Lower lobe of right lung (tissue), 2 donors: ENCODE measurements around the gene PINLYP. TPM values are rescaled to one million over a fixed set of nuclear protein-coding genes. Genes with fewer than 3 reads are reported as not detected.

Source experiments
- ATAC-seq, 2 donors: fragments of 200-7000 bp; cut with Tn5 transposase; one replicate each; pipeline ENCODE4 v1.9.1; 2020 to 2022; ENCODE audit warnings: mild to moderate bottlenecking in 2 of 2, moderate library complexity in 2 of 2
- DNase-seq: peaks from one replicate; pipeline ENCODE4 v3.0.0-alpha.2; 2020
- H3K27ac ChIP-seq: fragments of 200-600 bp; one replicate; pipeline ENCODE4 v1.8.0; 2022
- H3K27me3 ChIP-seq: fragments of 200-600 bp; one replicate; pipeline ENCODE4 v1.8.0; 2022; ENCODE audit warnings: low read depth
- H3K36me3 ChIP-seq: fragments of 200-600 bp; one replicate; pipeline ENCODE4 v1.8.0; 2022; ENCODE audit warnings: mild to moderate bottlenecking
- H3K4me1 ChIP-seq: fragments of 200-600 bp; one replicate; pipeline ENCODE4 v1.8.0; 2022
- H3K4me3 ChIP-seq: fragments of 200-600 bp; one replicate; pipeline ENCODE4 v1.8.0; 2022; ENCODE audit warnings: mild to moderate bottlenecking
- H3K9me3 ChIP-seq: fragments of 200-600 bp; one replicate; pipeline ENCODE4 v1.8.0; 2022
- intact Hi-C: fragments of 100-400 bp; cut with DNase I; formaldehyde crosslinking; loops from one replicate; pipeline ENCODE4 v1.11.0; 2022
- total RNA-seq: library from RNA; stranded (reverse); fragmentation: NEBNext Ultra II Directional; extraction: Animal tissue kit (Norgen Biotek cat#: 25700); gene quantifications from one replicate; pipeline ENCODE4 v1.2.1, GENCODE V29; 2021
- TF ChIP-seq, protein P1 (sequence below): fragments of 200-600 bp; IDR thresholded peaks from one replicate; pipeline ENCODE4 v1.8.0; 2022; ENCODE audit warnings: antibody characterized with exemption, mild to moderate bottlenecking
- donor health status: DM: no; HTN: yes; CAD: no; lungs with severe emphysema.

PINLYP gene
- total RNA-seq, 1 donor from 2014 or later = 5.8 TPM

DNA sequence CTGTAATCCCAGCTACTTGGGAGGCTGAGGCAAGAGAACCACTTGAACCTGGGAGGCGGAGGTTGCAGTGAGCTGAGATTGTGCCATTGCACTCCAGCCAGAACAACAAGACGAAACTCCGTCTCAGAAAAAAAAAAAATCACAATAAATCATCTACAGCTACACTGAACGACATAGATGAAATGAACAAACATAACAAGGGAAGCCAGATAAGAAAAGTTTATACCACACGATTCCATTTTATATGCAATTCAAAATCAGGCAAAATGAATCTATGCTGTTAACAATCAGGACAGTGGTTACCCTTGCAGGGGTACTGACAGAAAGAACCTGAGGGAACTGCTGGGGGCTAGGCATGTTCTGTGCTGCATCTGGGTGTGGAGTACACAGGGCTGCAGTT lies 5.9 kb upstream of the PINLYP start:
- intact Hi-C loops = no loop called here
- H3K27ac ChIP-seq = no peak overlapping the region
- TF ChIP-seq, protein P1, sequence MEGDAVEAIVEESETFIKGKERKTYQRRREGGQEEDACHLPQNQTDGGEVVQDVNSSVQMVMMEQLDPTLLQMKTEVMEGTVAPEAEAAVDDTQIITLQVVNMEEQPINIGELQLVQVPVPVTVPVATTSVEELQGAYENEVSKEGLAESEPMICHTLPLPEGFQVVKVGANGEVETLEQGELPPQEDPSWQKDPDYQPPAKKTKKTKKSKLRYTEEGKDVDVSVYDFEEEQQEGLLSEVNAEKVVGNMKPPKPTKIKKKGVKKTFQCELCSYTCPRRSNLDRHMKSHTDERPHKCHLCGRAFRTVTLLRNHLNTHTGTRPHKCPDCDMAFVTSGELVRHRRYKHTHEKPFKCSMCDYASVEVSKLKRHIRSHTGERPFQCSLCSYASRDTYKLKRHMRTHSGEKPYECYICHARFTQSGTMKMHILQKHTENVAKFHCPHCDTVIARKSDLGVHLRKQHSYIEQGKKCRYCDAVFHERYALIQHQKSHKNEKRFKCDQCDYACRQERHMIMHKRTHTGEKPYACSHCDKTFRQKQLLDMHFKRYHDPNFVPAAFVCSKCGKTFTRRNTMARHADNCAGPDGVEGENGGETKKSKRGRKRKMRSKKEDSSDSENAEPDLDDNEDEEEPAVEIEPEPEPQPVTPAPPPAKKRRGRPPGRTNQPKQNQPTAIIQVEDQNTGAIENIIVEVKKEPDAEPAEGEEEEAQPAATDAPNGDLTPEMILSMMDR = no peak
- ATAC-seq = no peak
- H3K36me3 ChIP-seq = peaks cover 8% of the 10 kb centered on the region
- H3K9me3 ChIP-seq = no peaks in the 10 kb centered on the region
- H3K27me3 ChIP-seq = no peaks in the 10 kb centered on the region
- no peak overlapping the region for H3K4me3 ChIP-seq
- peaks cover 7% of the 10 kb centered on the region for H3K4me1 ChIP-seq
- no peak for DNase-seq

DNA sequence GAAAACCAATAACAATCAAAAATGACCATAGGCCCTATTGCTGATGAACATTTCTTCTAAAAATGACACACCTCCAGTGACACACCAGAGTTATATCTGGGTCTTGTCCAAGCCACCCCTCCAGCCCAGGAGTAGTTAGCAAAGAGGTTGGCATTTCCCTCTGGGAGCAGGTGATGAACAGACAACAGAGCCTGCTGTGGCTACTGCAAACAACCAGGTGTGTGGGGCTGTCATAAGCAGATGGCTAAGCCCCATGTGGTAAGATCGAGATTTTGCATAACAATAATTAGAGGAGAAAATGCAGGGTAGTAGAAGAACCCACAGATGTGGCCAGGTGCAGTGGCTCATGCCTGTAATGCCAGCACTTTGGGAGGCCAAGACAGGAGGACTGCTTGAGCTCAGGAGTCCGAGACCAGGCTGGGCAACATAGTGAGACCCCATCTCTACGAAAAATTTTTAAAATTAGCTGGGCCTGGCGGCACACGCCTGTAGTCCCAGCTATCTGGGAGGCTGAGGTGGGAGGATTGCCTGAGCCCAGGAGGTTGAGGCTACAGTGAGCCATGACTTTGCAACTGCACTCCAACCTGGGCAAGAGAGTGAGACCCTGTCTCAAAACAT lies 5.3 kb upstream of the PINLYP start:
- TF ChIP-seq, protein P1 = no peak
- Histone ChIP-seq H3K4me1 (peaks cover 10% of the 10 kb centered on the region), H3K27me3 (no peaks in the 10 kb centered on the region), H3K9me3 (no peaks in the 10 kb centered on the region), H3K4me3 (no peak overlapping the region), H3K27ac (no peak overlapping the region), H3K36me3 (peaks cover 8% of the 10 kb centered on the region)
- ATAC-seq (no peak), DNase-seq (no peak)
- intact Hi-C loops = no loop called here

DNA sequence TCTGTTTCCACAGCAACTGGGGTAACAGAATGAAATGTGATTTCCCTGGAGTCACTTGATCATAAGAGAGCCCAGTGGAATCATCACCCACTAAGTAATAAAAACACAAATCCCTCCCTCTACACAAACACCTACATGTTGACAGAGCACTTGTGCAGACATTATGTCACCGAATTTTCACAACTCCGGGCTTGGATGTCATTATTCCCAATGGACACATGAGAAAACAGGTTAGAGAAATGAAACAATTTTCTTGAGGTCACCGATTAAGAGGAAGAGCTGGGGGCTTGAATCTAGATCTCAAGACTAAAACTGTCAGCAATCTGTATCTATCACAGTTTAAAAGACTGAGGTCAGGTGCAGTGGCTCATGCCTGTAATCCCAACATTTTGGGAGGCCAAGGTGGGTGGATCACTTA lies 3.4 kb upstream of the PINLYP start:
- Histone ChIP-seq H3K9me3 (no peaks in the 10 kb centered on the region), H3K4me1 (peaks cover 15% of the 10 kb centered on the region), H3K27ac (no peak overlapping the region), H3K4me3 (no peak overlapping the region), H3K27me3 (no peaks in the 10 kb centered on the region), H3K36me3 (peaks cover 8% of the 10 kb centered on the region)
- DNase-seq (no peak), ATAC-seq (peak in 1 of 2 donors; percentile 20)
- intact Hi-C loops = no loop called here
- TF ChIP-seq, protein P1 = no peak

DNA sequence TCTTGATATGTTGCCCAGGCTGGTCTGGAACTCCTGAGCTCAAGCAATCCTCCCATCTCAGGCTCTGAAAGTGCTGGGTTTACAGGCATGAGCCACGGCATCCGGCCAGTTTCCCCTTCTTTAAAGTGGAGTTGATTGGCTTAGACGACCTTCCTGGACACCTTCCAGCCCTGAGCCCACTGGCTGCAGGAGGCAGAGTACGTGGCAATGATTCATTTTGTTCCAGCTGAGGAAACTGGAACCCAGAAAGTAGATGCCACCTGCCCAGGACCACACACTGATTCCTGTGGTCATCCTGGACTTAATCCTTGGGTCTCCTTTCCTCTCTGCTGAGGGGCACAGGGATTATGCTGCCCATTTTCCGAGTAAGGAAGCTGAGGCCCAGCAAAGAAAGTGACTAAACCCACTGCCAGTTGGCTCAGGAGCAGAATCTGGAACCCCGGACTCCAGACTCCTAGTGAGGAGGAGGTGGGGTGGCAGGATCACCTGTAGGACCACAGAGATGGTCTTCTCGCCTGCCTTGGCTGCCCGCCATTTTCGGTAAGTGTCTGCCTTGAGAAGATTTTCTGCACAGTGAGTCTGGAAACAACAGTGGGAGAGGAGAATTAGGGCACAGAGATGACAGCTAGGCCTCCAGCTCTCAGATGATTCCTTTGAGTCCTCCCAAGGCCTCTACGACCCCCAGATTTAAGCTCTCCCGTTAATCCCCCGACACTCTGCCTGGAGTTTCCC lies 1.0 kb upstream of the PINLYP start:
- Histone ChIP-seq H3K27me3 (no peaks in the 10 kb centered on the region), H3K36me3 (peaks cover 4% of the 10 kb centered on the region), H3K4me3 (peak overlapping the region; percentile 74), H3K9me3 (no peaks in the 10 kb centered on the region), H3K27ac (peak overlapping the region; percentile 86), H3K4me1 (peaks cover 15% of the 10 kb centered on the region)
- no peak for ATAC-seq
- TF ChIP-seq, protein P1 = no peak
- intact Hi-C loops = no loop called here
- DNase-seq = peak; percentile 28

DNA sequence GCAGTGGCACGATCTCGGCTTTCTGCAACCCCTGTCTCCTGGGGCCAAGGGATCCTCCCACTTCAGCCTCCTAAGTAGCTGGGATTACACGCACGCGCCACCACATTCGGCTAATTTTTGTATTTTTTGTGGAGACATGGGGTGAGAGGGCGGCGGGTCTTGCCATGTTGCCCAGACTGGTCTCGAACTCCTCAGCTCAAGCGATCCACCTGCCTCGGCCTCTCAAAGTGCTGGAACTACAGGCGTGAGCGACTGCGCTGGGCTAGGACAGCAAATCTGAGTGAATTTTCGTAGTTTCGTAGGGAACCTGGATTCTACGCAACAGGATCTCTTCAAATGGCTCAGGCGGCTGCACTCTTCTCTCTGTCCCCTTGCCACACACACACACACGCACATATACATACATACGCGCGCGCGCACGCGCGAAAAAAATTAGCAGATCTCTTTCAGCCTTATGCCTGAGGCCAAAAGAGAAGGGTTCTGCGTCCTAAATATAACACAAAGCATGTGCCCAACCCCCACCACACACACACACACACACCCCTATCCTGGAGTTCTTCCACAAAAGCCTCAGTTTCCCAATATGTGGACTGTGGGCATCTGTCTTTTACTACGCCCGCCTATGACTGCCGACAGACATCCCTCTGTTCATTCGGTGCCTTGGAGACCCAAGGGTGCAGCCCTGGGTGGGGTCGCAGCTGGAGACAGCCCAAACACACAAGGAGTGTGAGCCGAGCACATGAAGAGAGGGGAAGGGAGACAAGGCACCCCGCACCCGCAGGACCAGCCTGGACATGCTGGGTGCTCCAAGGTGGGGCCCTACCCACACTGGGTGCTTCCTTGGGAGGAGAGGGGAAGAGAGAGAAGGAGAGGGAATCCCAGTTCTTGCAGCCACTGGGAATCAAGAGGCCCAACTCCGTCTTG lies 616 bp downstream of the PINLYP start:
- H3K9me3 ChIP-seq = no peaks in the 10 kb centered on the region
- H3K4me3 ChIP-seq = peak overlapping the region; percentile 74
- H3K36me3 ChIP-seq = peaks cover 4% of the 10 kb centered on the region
- peak in 1 of 2 donors; percentile 2 for ATAC-seq
- H3K27ac ChIP-seq = peak overlapping the region; percentile 86
- H3K27me3 ChIP-seq = no peaks in the 10 kb centered on the region
- intact Hi-C loops = no loop called here
- TF ChIP-seq, protein P1 = no peak
- peak; percentile 49 for DNase-seq
- H3K4me1 ChIP-seq = peaks cover 25% of the 10 kb centered on the region
